Activated CD4-positive, CD25-positive, alpha-beta regulatory T cell (primary cell): ENCODE results near the gene TXNDC2.

ENCODE experiments used
- DNase-seq, 4 experiments: peaks; one replicate each; lab custom pipeline; 2025; lab: John Stamatoyannopoulos, UW

Gene TXNDC2

DNA sequence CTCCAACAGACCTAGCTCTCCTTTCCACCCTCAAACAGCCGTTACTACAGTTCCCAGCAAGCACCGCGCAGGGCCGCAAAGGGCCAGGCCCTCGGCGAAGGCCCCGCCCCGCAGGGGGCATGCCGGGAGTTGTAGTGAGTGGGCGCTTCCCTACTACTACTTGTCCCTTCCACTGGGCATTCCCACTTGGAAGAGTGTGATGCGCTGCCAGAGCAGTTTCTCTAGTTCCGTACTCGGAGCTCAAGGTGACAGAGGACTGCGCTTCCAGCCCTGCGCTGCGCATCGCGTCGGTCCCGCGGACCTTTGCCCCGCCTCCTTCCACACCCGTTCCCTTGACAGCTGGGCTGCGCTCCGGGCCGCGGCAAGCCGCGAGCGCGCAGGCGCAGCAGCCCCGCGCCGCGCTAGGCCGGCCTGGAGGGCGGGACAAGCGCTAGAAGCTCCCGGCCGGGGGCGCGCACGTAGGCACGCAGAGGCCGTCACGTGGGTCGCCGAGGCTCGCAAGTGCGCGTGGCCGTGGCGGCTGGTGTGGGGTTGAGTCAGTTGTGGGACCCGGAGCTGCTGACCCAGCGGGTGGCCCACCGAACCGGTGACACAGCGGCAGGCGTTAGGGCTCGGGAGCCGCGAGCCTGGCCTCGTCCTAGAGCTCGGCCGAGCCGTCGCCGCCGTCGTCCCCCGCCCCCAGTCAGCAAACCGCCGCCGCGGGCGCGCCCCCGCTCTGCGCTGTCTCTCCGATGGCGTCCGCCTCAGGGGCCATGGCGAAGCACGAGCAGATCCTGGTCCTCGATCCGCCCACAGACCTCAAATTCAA, 28.0 kb downstream of the TXNDC2 start, which contains the start of gene VAPA:
Gene VAPA (plus strand): TSS at position 491 of the 808 bp plus-strand sequence. CDS start 241 bp downstream, at position 732.
- peak; percentile 86 to 91 (median 89) for DNase-seq

GRCh38 chr18:9914334-9914583, 28.5 kb downstream of the TXNDC2 start:
- DNase-seq, result no peak

GRCh38 chr18:9914584-9915290, 29.0 kb downstream of the TXNDC2 start:
- peak; percentile 52 to 63 (median 56) for DNase-seq

GRCh38 chr18:9915291-9916076, 29.7 kb downstream of the TXNDC2 start:
- DNase-seq, result no peak

DNA sequence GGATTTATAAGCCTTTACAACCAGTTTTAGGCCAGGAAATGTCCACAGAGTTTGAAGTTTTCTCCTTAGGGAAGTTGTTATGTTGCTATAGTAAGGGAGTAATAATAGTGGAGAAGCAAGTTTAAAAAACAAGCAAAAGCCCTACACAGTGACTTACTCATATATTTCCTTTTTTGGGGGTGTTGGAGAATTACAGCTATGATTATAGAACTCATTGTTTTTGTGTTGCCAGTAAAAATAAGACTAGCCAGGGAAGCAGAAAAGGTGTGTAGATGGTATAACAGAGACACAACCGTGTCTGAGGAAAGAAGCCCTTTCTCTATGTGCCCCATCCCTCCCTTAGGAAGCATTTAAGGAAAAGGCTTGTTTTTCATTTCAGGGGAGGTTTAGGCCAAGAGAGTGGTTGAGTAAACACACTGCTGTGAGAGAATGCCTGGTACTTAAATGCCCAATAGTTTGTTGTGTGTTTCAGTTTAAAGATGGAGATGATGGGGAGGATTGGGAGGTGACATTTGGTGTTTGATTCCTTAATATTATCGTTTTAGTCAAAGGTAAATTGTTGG, 30.4 kb downstream of the TXNDC2 start:
- no peak for DNase-seq

- DNase-seq, result no peak
Measured at GRCh38 chr18:9916808-9917207, 31.0 kb downstream of the TXNDC2 start.

GRCh38 chr18:9918016-9918680, 32.4 kb downstream of the TXNDC2 start:
- no peak for DNase-seq

GRCh38 chr18:9919564-9920232, 33.9 kb downstream of the TXNDC2 start:
- no peak for DNase-seq

DNA sequence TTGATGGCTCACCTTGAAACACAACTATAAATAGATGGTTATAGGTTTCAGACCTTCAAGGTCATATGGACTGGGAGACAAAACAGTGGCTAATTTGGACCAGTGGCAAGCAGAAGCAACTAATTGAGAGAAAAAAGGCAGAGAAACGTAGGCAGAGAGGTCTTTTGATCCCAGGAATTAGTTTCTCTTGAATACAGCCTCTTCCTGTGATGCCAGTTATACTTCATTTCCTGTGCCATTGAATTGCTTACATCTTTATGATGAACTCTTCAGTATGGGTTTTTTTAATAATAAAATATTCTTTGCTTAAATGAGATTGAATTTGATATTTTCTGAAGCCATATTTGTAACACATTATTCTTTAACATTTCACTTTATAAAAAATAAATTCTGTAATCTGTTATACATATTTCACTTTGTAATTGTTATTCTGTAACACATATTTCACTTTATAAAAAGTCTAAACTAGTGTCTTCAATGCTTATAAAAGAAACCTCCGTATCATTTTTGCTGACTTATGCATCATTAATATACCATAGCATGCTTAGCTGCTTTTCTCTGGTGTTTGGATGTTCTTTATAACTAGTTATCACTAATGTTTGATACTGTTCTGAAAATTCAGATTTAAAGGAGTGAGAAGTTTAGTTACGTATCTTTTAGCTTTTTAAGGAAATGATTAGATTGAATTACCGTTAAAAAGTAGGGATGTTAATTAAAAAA, 37.0 kb downstream of the TXNDC2 start:
- no peak for DNase-seq

GRCh38 chr18:9924371-9924943, 38.7 kb downstream of the TXNDC2 start:
- no peak for DNase-seq

- no peak for DNase-seq
Measured at GRCh38 chr18:9925369-9925768, 39.6 kb downstream of the TXNDC2 start.

GRCh38 chr18:9925795-9926194, 40.0 kb downstream of the TXNDC2 start:
- DNase-seq, result no peak

DNA sequence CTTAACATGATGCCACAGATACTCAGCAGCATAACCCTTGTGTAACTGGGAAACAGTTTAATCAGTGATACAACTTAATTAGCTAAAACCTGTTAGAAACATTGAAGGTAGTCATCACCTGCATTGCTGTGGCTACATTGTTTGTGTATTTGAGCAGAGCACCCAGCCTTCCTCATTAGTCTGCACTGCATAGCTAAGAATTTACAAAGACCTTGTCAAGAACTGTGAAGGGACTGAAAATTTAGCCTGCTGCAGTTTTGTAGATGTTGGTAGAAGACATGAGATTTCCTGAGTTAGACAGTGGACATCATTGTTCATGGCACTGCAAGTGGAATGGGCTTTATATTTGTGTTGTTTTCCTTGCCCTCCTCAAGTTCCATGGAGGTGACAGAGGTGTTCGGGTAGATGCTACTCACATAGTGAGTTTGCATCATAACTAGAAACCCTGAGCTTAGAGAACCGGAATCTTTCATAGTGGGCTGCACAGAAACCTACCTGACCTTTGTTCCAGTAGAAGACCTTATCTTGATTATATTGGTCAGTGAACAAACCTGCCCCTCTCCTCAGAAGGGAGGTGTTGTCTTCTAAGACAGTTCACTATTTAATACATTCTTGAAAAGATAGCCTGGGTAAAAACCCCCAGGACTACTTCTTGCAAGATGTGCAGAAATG, 40.6 kb downstream of the TXNDC2 start:
- DNase-seq, result no peak

GRCh38 chr18:9926977-9927376, 41.2 kb downstream of the TXNDC2 start:
- no peak for DNase-seq

DNA sequence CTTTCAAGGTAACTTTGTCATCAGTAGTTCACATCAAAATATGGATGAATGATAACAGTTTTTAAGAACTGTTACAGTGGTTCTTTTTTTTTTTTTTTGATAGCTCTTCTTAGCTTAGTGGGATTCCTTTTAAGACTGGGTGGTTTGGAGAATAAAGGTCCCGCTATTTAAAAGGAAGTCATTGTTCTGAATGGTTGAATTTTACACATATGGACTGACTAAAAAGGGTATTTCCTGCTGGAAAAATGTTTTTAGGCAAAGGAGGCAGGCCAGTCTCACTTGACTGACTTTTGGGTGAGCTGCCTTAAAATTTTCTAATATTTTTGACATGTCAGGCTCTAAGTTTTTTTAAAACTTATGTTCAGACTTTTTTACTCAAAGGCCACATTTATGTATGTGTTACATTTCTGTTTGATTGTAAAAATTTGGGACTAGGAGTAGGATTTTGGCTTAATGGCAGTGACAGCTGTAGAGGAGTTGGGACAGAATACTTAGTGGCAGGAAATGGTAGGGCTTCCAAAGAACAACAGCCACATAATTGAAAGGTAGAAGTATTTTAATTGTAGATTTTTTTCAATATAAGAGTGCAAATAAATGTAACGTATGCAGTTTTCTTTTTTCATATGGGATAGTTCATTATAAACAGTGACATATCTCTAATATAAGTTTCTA, 41.8 kb downstream of the TXNDC2 start:
- no peak for DNase-seq

DNA sequence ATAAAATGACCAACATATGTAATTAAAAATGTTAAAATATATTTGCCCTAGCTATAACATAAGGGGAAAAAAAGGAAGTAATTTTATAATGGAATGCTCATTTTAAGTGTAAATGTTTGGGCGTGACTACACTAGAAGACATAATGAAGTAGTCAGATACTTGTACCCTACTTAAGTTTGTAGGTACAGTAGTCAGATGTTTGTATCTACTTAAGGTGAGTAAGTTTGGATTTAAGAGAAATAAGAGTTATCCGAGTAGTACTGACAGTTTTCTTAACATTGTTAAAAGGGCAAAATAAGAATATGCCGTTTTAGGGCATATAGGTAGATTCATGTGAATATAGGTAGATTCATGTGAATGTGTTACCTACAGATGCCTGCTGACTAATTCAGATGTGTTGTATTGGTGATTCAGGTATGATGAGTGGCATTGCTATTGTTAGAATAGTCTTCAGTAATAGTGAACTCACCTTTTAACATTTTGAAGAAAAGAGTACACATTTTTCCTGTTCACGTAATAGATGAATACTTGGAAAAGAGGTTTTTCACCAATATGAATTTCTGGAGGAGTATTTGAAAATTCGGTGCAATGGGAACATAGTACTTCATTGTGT, 43.0 kb downstream of the TXNDC2 start:
- no peak for DNase-seq

- DNase-seq, result no peak
Measured at GRCh38 chr18:9930299-9930884, 44.6 kb downstream of the TXNDC2 start.

- DNase-seq, result no peak
Measured at GRCh38 chr18:9931146-9931545, 45.4 kb downstream of the TXNDC2 start.
